Endodermal cell (in vitro differentiated cells): Measurements from ENCODE around the gene SERF2. TPM values are rescaled to one million over a fixed set of nuclear protein-coding genes. Genes with fewer than 3 reads are reported as not detected.

Source experiments
- DNase-seq: peaks from one replicate; pipeline ENCODE4 v3.0.0-alpha.2; 2017
- H3K27ac ChIP-seq: 2 replicates; pipeline ENCODE4 v1.5.1; 2013; ENCODE audit warnings: mild to moderate bottlenecking, low read depth, low read length, moderate library complexity
- H3K27me3 ChIP-seq: 2 replicates; pipeline ENCODE4 v1.6.1; 2013; ENCODE audit warnings: mild to moderate bottlenecking, low read length, moderate library complexity; ENCODE audit not compliant: insufficient read depth, control insufficient read depth, poor library complexity, severe bottlenecking
- H3K36me3 ChIP-seq: 2 replicates; pipeline ENCODE4 v1.7.0; 2013; ENCODE audit warnings: mild to moderate bottlenecking, low read length, moderate library complexity; ENCODE audit not compliant: control insufficient read depth, insufficient read depth
- H3K4me1 ChIP-seq: one replicate; pipeline ENCODE4 v1.7.0; 2013; ENCODE audit warnings: low read length; ENCODE audit not compliant: control insufficient read depth, insufficient read depth
- H3K4me3 ChIP-seq: 2 replicates; pipeline ENCODE4 v1.5.1; 2013; ENCODE audit warnings: mild to moderate bottlenecking, low read length, moderate library complexity
- H3K9ac ChIP-seq: 2 replicates; pipeline ENCODE4 v1.6.1; 2013; ENCODE audit warnings: mild to moderate bottlenecking, low read length, moderate library complexity; ENCODE audit not compliant: poor library complexity, severe bottlenecking; ENCODE audit errors: extremely low read depth
- H3K9me3 ChIP-seq: 2 replicates; pipeline ENCODE4 v1.6.1; 2013; ENCODE audit warnings: mild to moderate bottlenecking, low read length, moderate library complexity; ENCODE audit not compliant: control insufficient read depth
- H3K27ac Mint-ChIP-seq: 2 replicates; pipeline ENCODE4 v1.8.0; 2020; ENCODE audit warnings: mixed read lengths
- H3K27me3 Mint-ChIP-seq: 2 replicates; pipeline ENCODE4 v1.8.0; 2021; ENCODE audit warnings: mild to moderate bottlenecking, mixed read lengths; ENCODE audit not compliant: insufficient read depth
- H3K36me3 Mint-ChIP-seq: 2 replicates; pipeline ENCODE4 v1.8.0; 2020; ENCODE audit warnings: low read depth, mixed read lengths
- H3K4me1 Mint-ChIP-seq: 2 replicates; pipeline ENCODE4 v1.8.0; 2020; ENCODE audit warnings: mixed read lengths
- H3K4me3 Mint-ChIP-seq: 2 replicates; pipeline ENCODE4 v1.8.0; 2020; ENCODE audit warnings: mild to moderate bottlenecking, moderate library complexity, mixed read lengths
- H3K9me3 Mint-ChIP-seq: 2 replicates; pipeline ENCODE4 v1.8.0; 2020; ENCODE audit warnings: mild to moderate bottlenecking, mixed read lengths
- CTCF ChIP-seq: fragments of 200-600 bp; sonication (generic); conservative IDR thresholded peaks from 2 replicates; pipeline ENCODE4 v1.5.0; 2021; ENCODE audit warnings: antibody characterized with exemption, mild to moderate bottlenecking
- WGBS, 2 experiments: methylation state at CpG; one replicate each; pipeline versions ENCODE4 v1.1.5 to v1.1.7; 2013; ENCODE audit warnings: missing lambda C conversion rate in 2 of 2, mixed read lengths in 1 of 2; ENCODE audit not compliant: insufficient coverage in 1 of 2, insufficient read length in 1 of 2; 5-methylcytosine and 5-hydroxymethylcytosine counted together
- total RNA-seq, 2 donors: library from RNA; stranded (reverse); fragmentation: NEBNext Ultra II Directional in 1 of 2; extraction: Animal tissue kit (Norgen Biotek cat#: 25700) in 1 of 2; gene quantifications; 2 replicates in 1 of 2; 3 replicates in 1 of 2; pipeline ENCODE4 v1.2.1, GENCODE V29; 2021

Gene SERF2
- total RNA-seq, 2 donors from 2014 or later: 613 to 648 TPM

DNA sequence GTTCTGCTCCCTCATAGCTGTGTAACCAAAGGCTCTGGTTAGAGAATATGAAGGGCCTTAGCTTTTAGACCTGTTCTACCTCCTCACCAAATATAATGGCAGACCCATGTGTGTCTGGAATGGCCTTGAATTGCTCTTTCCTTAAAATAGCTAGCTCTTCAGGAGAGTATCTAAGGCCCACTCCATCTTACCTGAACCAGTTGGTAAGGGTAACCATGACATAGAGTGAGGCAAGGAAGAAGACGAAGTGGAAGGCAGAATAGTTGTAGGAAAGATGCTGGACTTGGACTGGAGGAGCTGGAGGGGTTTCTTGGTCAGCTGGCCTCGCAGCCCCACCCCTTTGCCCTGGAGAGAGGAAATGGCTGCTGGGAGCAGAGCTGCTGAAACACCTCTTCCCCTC is 3.1 kb downstream of the SERF2 start:
- TF ChIP-seq CTCF: no peak
- WGBS, 2 experiments: 80 to 100% methylated on average over 2 of the region's 2 CpGs
- no peak for DNase-seq
- Histone ChIP-seq H3K4me1 (peaks cover 26% of the 10 kb centered on the region), H3K27me3 (no peaks in the 10 kb centered on the region), H3K27ac (no peak overlapping the region), H3K36me3 (peaks cover 55% of the 10 kb centered on the region), H3K9me3 (no peaks in the 10 kb centered on the region), H3K4me3 (peak overlapping the region; percentile 48), H3K9ac (no peak overlapping the region)
- no peaks in the 10 kb centered on the region for H3K9me3 Mint-ChIP-seq
- peaks cover 48% of the 10 kb centered on the region for H3K36me3 Mint-ChIP-seq
- no peak overlapping the region for H3K27ac Mint-ChIP-seq
- H3K4me1 Mint-ChIP-seq: peaks cover 55% of the 10 kb centered on the region
- H3K27me3 Mint-ChIP-seq: no peaks in the 10 kb centered on the region
- peak overlapping the region; percentile 27 for H3K4me3 Mint-ChIP-seq

DNA sequence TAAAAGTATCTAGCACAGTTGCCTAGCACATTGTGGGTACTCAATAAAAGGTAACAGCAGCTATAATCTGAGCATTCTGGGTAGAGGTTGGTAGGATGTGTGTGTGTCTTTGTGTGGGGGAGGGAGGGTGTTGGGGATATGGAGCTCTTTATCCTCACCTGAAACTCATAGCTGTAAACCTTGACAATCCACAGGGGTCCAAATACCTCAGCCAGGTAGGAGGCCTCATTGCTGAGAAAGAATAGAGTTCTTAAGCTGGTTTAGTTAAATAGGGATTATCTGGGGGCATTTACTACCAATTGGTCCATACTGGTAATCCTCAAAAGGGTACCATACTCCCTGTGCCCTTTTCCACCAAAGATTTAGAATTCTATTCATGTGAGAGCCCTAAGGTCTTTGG is 3.9 kb downstream of the SERF2 start:
- peak overlapping the region; percentile 48 for H3K4me3 ChIP-seq

GRCh38 chr15:43796566-43796965 is 4.4 kb downstream of the SERF2 start:
- H3K27ac ChIP-seq: no peak overlapping the region
- no peak for TF ChIP-seq CTCF
- DNase-seq: no peak
- no peaks in the 10 kb centered on the region for H3K9me3 Mint-ChIP-seq
- no peaks in the 10 kb centered on the region for H3K27me3 ChIP-seq
- H3K27ac Mint-ChIP-seq: peak overlapping the region; percentile 0
- H3K4me1 Mint-ChIP-seq: peaks cover 63% of the 10 kb centered on the region
- H3K36me3 ChIP-seq: peaks cover 58% of the 10 kb centered on the region
- peaks cover 26% of the 10 kb centered on the region for H3K4me1 ChIP-seq
- WGBS, 2 experiments: 86 to 94% methylated on average over 1 to 2 of the region's 3 CpGs
- H3K36me3 Mint-ChIP-seq: peaks cover 50% of the 10 kb centered on the region
- H3K9ac ChIP-seq: no peak overlapping the region
- H3K4me3 ChIP-seq: no peak overlapping the region
- no peak overlapping the region for H3K4me3 Mint-ChIP-seq
- no peaks in the 10 kb centered on the region for H3K9me3 ChIP-seq
- no peaks in the 10 kb centered on the region for H3K27me3 Mint-ChIP-seq

More for the DNA sequence above, 3.9 kb downstream of the SERF2 start:
- peaks cover 57% of the 10 kb centered on the region for H3K4me1 Mint-ChIP-seq
- no peak for TF ChIP-seq CTCF
- Histone ChIP-seq H3K27me3 (no peaks in the 10 kb centered on the region), H3K9me3 (no peaks in the 10 kb centered on the region), H3K4me1 (peaks cover 26% of the 10 kb centered on the region), H3K36me3 (peaks cover 55% of the 10 kb centered on the region), H3K9ac (no peak overlapping the region), H3K27ac (no peak overlapping the region)
- peak; percentile 80 for DNase-seq
- H3K27me3 Mint-ChIP-seq: no peaks in the 10 kb centered on the region
- no peaks in the 10 kb centered on the region for H3K9me3 Mint-ChIP-seq
- H3K36me3 Mint-ChIP-seq: peaks cover 49% of the 10 kb centered on the region
- H3K4me3 Mint-ChIP-seq: peak overlapping the region; percentile 27
- peak overlapping the region; percentile 80 for H3K27ac Mint-ChIP-seq
